ENCODE results near the gene C1S.

Gene C1S

DNA sequence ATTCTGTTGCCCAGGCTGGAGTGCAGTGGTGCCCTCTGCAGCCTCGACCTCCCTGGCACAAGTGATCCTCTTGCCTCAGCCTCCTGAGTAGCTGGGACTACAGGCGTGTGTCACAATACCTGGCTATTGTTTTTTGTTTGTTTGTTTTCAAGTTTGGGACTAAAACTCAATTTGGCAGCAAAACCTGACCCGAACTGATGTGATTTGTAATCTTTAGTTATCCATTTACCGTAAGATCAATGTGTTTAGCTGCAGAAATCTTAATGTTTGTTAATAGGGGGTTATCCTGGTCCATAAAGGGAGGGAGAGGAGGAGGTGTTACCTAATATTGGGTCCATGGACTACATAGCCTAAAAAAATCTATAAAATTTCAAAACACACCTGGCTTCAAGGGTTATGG is 738 bp upstream of the C1S start:
- TF ChIP-seq, protein P1, sequence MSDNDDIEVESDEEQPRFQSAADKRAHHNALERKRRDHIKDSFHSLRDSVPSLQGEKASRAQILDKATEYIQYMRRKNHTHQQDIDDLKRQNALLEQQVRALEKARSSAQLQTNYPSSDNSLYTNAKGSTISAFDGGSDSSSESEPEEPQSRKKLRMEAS (IDR thresholded peaks at IDR 0.05) = no peak
- TF ChIP-seq FOXM1 (IDR thresholded peaks at IDR 0.05; ENCODE audit: borderline replicate concordance, low read depth) = no peak
- TF ChIP-seq TCF12 (IDR thresholded peaks at IDR 0.05; ENCODE audit: low read depth) = no peak
- no peak for TF ChIP-seq TEAD4 (IDR thresholded peaks at IDR 0.05)
- TF ChIP-seq TAF1 (IDR thresholded peaks at IDR 0.05; ENCODE audit: low read depth) = no peak
- TF ChIP-seq CEBPB (IDR thresholded peaks at IDR 0.05) = no peak
- no peak for TF ChIP-seq EGR1 (IDR thresholded peaks at IDR 0.05)
- TF ChIP-seq ZBTB7A (IDR thresholded peaks at IDR 0.05; ENCODE audit: low read depth) = no peak

DNA sequence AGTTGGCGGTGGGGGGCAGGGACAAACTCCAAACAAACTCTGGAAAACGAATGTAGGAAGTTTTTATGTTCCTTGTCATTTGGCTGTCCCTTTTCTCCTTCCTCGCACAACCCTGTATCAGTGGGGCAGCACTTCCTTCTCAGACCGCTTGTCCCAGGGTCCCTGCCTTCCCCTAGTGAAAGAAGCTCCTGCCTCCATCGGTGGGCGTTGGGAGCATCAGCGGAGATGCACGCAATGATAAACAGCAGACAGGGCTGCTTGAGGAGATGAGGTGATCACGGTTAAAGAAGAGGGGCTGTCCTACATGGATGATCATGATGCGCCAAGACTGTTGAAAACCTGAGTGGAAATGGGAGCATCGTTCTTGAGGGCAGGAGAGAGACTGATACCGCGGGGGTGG is 620 bp downstream of the C1S start:
- TF ChIP-seq TAF1 (IDR thresholded peaks at IDR 0.05; ENCODE audit: low read depth) = no peak
- TF ChIP-seq, protein P1 (IDR thresholded peaks at IDR 0.05) = no peak
- TF ChIP-seq NFIC (IDR thresholded peaks at IDR 0.05) = no peak
- TF ChIP-seq CEBPB (IDR thresholded peaks at IDR 0.05) = no peak
- TF ChIP-seq YY1 (IDR thresholded peaks at IDR 0.05; ENCODE audit: low read depth) = no peak
- TF ChIP-seq ZBTB7A (IDR thresholded peaks at IDR 0.05; ENCODE audit: low read depth) = no peak
- TF ChIP-seq CREB1 (IDR thresholded peaks at IDR 0.05; ENCODE audit: low read depth) = no peak

DNA sequence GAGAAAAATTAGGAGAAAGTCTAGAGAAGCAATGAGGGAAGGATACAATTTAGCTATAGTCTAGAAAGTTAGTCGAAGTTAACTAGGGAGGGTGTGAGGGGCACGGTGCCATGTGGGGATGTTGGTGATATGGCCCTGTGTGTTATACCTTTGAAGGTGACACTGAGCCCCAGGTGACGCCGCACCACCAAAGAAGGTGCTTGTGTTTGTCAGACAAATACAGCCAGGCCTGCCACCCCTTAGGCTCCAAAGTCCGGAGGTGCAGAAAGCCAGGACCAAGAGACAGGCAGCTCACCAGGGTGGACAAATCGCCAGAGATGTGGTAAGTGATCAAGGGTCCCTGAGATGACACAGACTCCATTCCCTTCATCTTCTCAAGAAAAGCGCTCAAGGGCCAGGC is 1.1 kb downstream of the C1S start:
- TF ChIP-seq EP300 (IDR thresholded peaks at IDR 0.05; ENCODE audit: borderline replicate concordance) = no peak
- TF ChIP-seq, protein P1 (IDR thresholded peaks at IDR 0.05) = no peak
- no peak for TF ChIP-seq TEAD4 (IDR thresholded peaks at IDR 0.05)
- no peak for TF ChIP-seq CREB1 (IDR thresholded peaks at IDR 0.05; ENCODE audit: low read depth)
- TF ChIP-seq YY1 (IDR thresholded peaks at IDR 0.05; ENCODE audit: low read depth) = no peak

DNA sequence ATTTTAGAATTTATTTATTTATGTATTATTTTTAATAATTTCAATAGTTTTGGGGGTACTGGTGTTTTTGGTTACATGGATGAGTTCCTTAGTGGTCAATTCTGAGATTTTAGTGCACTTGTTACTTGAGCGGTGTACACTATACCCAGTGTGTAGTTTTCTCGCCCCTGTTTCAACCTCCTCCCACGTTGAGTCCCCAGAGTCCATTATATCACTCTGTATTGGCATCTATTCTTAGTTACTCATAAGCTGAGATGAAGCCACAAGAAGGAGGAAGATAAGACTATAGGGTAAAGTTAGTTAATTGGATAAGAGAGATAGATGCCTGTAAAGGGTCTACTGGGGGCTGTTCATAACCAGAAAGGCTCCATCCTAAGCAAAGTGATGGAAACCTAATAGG is 4.0 kb downstream of the C1S start:
- TF ChIP-seq CEBPB (IDR thresholded peaks at IDR 0.05) = no peak
- TF ChIP-seq FOXM1 (IDR thresholded peaks at IDR 0.05; ENCODE audit: borderline replicate concordance, low read depth) = no peak
- no peak for TF ChIP-seq TCF12 (IDR thresholded peaks at IDR 0.05; ENCODE audit: low read depth)
- no peak for TF ChIP-seq EGR1 (IDR thresholded peaks at IDR 0.05)
- TF ChIP-seq TEAD4 (IDR thresholded peaks at IDR 0.05) = no peak
- no peak for TF ChIP-seq RAD21 (IDR thresholded peaks at IDR 0.05; ENCODE audit: low read depth)
- TF ChIP-seq EP300 (IDR thresholded peaks at IDR 0.05; ENCODE audit: borderline replicate concordance) = no peak
- TF ChIP-seq, protein P2, sequence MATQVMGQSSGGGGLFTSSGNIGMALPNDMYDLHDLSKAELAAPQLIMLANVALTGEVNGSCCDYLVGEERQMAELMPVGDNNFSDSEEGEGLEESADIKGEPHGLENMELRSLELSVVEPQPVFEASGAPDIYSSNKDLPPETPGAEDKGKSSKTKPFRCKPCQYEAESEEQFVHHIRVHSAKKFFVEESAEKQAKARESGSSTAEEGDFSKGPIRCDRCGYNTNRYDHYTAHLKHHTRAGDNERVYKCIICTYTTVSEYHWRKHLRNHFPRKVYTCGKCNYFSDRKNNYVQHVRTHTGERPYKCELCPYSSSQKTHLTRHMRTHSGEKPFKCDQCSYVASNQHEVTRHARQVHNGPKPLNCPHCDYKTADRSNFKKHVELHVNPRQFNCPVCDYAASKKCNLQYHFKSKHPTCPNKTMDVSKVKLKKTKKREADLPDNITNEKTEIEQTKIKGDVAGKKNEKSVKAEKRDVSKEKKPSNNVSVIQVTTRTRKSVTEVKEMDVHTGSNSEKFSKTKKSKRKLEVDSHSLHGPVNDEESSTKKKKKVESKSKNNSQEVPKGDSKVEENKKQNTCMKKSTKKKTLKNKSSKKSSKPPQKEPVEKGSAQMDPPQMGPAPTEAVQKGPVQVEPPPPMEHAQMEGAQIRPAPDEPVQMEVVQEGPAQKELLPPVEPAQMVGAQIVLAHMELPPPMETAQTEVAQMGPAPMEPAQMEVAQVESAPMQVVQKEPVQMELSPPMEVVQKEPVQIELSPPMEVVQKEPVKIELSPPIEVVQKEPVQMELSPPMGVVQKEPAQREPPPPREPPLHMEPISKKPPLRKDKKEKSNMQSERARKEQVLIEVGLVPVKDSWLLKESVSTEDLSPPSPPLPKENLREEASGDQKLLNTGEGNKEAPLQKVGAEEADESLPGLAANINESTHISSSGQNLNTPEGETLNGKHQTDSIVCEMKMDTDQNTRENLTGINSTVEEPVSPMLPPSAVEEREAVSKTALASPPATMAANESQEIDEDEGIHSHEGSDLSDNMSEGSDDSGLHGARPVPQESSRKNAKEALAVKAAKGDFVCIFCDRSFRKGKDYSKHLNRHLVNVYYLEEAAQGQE (IDR thresholded peaks at IDR 0.05; ENCODE audit: low read depth) = no peak
- TF ChIP-seq, protein P1 (IDR thresholded peaks at IDR 0.05) = no peak
- TF ChIP-seq TAF1 (IDR thresholded peaks at IDR 0.05; ENCODE audit: low read depth) = no peak
- no peak for TF ChIP-seq ZBTB7A (IDR thresholded peaks at IDR 0.05; ENCODE audit: low read depth)
- no peak for TF ChIP-seq NFIC (IDR thresholded peaks at IDR 0.05)

DNA sequence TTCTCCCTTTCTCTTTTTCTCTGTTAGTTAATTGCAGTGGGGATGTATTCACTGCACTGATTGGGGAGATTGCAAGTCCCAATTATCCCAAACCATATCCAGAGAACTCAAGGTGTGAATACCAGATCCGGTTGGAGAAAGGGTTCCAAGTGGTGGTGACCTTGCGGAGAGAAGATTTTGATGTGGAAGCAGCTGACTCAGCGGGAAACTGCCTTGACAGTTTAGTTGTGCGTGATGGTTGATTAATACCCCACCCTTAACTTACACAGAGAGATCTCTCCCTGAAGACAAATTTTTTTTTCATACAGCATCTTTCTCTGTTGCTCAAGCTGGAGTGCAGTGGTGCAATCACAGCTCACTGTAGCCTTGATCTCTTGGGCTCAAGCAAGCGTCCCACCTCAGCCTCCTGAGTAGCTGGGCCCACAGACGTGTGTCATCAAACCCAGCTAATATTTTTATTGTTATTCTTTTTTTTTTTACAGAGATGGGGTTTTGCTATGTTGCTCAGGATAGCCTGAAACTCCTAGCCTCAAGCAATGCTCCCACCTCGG is 4.6 kb downstream of the C1S start:
- TF ChIP-seq, protein P1 (IDR thresholded peaks at IDR 0.05) = no peak
- TF ChIP-seq EP300 (IDR thresholded peaks at IDR 0.05; ENCODE audit: borderline replicate concordance) (no peak), NFIC (IDR thresholded peaks at IDR 0.05) (no peak), TEAD4 (IDR thresholded peaks at IDR 0.05) (no peak), TAF1 (IDR thresholded peaks at IDR 0.05; ENCODE audit: low read depth) (no peak), FOXM1 (IDR thresholded peaks at IDR 0.05; ENCODE audit: borderline replicate concordance, low read depth) (no peak), CEBPB (IDR thresholded peaks at IDR 0.05) (no peak)
- TF ChIP-seq, protein P3, sequence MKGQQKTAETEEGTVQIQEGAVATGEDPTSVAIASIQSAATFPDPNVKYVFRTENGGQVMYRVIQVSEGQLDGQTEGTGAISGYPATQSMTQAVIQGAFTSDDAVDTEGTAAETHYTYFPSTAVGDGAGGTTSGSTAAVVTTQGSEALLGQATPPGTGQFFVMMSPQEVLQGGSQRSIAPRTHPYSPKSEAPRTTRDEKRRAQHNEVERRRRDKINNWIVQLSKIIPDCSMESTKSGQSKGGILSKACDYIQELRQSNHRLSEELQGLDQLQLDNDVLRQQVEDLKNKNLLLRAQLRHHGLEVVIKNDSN (IDR thresholded peaks at IDR 0.05) = no peak
- TF ChIP-seq, protein P2 (IDR thresholded peaks at IDR 0.05; ENCODE audit: low read depth) = no peak

DNA sequence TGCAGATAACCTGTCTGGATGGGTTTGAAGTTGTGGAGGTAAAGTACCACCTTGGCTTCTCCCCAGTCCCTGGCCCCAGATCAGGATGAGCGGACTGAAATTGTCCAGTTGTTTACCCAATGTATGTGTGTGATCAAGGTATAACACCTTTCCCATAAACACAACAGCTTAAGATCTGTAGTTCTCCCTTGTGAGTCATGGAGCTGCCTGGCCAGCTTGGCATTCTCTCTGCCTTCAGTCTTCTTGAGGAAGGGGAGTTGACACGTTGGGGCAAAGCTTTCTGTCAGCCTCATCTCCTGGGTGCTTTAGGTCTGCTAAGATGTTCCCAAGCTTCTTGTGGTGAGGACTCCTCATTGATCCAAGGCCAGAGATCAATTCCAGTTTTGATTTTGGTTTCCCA is 6.1 kb downstream of the C1S start:
- TF ChIP-seq YY1 (IDR thresholded peaks at IDR 0.05; ENCODE audit: low read depth) (no peak), NFIC (IDR thresholded peaks at IDR 0.05) (no peak), TCF12 (IDR thresholded peaks at IDR 0.05; ENCODE audit: low read depth) (no peak), TEAD4 (IDR thresholded peaks at IDR 0.05) (no peak), EGR1 (IDR thresholded peaks at IDR 0.05) (no peak), CREB1 (IDR thresholded peaks at IDR 0.05; ENCODE audit: low read depth) (no peak), TAF1 (IDR thresholded peaks at IDR 0.05; ENCODE audit: low read depth) (no peak), FOXM1 (IDR thresholded peaks at IDR 0.05; ENCODE audit: borderline replicate concordance, low read depth) (no peak), EP300 (IDR thresholded peaks at IDR 0.05; ENCODE audit: borderline replicate concordance) (no peak), CEBPB (IDR thresholded peaks at IDR 0.05) (no peak), ZBTB7A (IDR thresholded peaks at IDR 0.05; ENCODE audit: low read depth) (no peak)
- TF ChIP-seq, protein P1 (IDR thresholded peaks at IDR 0.05) = no peak
